Spleen (tissue), 7 donors: ENCODE data around the gene CD34.

Experiments
- POLR2A ChIP-seq, 3 donors: fragments of 450-650 bp; IDR thresholded peaks; one replicate each; pipeline ENCODE4 v1.5.1; 2017; ENCODE audit warnings: antibody characterized with exemption in 3 of 3, mild to moderate bottlenecking in 1 of 3
- POLR2AphosphoS5 ChIP-seq, 3 donors: sonication (generic); formaldehyde crosslinking; IDR thresholded peaks; one replicate each; pipeline ENCODE4 v1.5.1; 2017; ENCODE audit warnings: antibody characterized with exemption in 3 of 3
- TF ChIP-seq, protein P1 (sequence below), 11 experiments: fragments of 200-600 bp in 7 of 11; fragments of 450-650 bp in 4 of 11; sonication (generic) in 4 of 11; IDR thresholded peaks in 8 of 11; conservative IDR thresholded peaks in 3 of 11; 1 replicate in 7 of 11; 2 replicates in 4 of 11; pipeline versions ENCODE4 v1.4.0 to v1.8.0; 2016 to 2021; ENCODE audit warnings: antibody characterized with exemption in 11 of 11, inconsistent platforms in 4 of 11, mild to moderate bottlenecking in 1 of 11
- donor health status: DM: no; HTN: no; CAD: no; lungs with moderate emphysema.
- donor health status: DM: no; HTN: no; CAD: no.
- donor health status: DM: no; HTN: no; CAD: no.

- TF ChIP-seq, protein P1, sequence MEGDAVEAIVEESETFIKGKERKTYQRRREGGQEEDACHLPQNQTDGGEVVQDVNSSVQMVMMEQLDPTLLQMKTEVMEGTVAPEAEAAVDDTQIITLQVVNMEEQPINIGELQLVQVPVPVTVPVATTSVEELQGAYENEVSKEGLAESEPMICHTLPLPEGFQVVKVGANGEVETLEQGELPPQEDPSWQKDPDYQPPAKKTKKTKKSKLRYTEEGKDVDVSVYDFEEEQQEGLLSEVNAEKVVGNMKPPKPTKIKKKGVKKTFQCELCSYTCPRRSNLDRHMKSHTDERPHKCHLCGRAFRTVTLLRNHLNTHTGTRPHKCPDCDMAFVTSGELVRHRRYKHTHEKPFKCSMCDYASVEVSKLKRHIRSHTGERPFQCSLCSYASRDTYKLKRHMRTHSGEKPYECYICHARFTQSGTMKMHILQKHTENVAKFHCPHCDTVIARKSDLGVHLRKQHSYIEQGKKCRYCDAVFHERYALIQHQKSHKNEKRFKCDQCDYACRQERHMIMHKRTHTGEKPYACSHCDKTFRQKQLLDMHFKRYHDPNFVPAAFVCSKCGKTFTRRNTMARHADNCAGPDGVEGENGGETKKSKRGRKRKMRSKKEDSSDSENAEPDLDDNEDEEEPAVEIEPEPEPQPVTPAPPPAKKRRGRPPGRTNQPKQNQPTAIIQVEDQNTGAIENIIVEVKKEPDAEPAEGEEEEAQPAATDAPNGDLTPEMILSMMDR (IDR thresholded peaks at IDR 0.05 in 8 of 11, conservative IDR thresholded peaks at IDR 0.05 in 3 of 11), result no peak
- no peak for TF ChIP-seq POLR2A (IDR thresholded peaks at IDR 0.05)
- TF ChIP-seq POLR2AphosphoS5 (IDR thresholded peaks at IDR 0.05), result no peak
Measured at GRCh38 chr1:207845109-207845508, 65.8 kb downstream of the CD34 start.
